ENCODE results near the gene GNG8. TPM values are rescaled to one million over a fixed set of nuclear protein-coding genes. Genes with fewer than 3 reads are reported as not detected.

Gene GNG8
- total and polyA plus RNA-seq, 2 of the 13 experiments (the other 11 are each of a cell fraction or from before 2014, with no cell fraction given): not detected

GRCh38 chr19:46605356-46605821 lies 30.6 kb downstream of the GNG8 start:
- BruUV-seq (replicated peaks): no TSS peak
- peaks cover 30% of the 10 kb centered on the region for H3K4me1 ChIP-seq (ENCODE audit: insufficient read depth, low read length)
- no peaks in the 10 kb centered on the region; a peak in 1 of 5 replicates for H3K27me3 ChIP-seq (ENCODE audit: control insufficient read depth in 1 of 2, insufficient read depth in 2 of 2, low read length in 2 of 2)
- H3K27ac ChIP-seq (ENCODE audit: extremely low read length, insufficient read depth, low read length): peak overlapping the region; percentile 11
- ChIA-PET POLR2A (interaction anchor here (0.6 kb wide), 1 partner anchor 508 kb away, joined by 4 read pairs; the partner anchor contains the start of gene ZC3H4), CTCF (ENCODE audit: low intra/inter-chr PET ratio, low total read pairs) (no interaction called here)
- H2AFZ ChIP-seq (ENCODE audit: low read length): no peak overlapping the region
- peak; percentile 69 for TF ChIP-seq AGO2 (optimal IDR thresholded peaks at IDR 0.05; ENCODE audit: low read depth, low read length)
- 0 out of 2 replicates have a peak, but pooled peaks have one; percentile 33 for TF ChIP-seq FOXO4 (CRISPR knock-in tag; conservative IDR thresholded peaks at IDR 0.05)
- TF ChIP-seq POLR2A (IDR thresholded peaks at IDR 0.05; ENCODE audit: insufficient read depth in 1 of 2, low read depth in 2 of 2, low read length in 2 of 2): 0 out of 4 replicates have a peak, but pooled peaks of 1 of the 2 experiments have one; percentile 28
- no peak for TF ChIP-seq GPN1 (CRISPR knock-in tag; IDR thresholded peaks at IDR 0.05; ENCODE audit: borderline replicate concordance)
- H3K4me3 ChIP-seq (replicated peaks in 1 of 3; ENCODE audit: insufficient read depth in 1 of 3, low read depth in 2 of 3, low read length in 3 of 3): no peak overlapping the region
- in situ Hi-C loops (cut with HindIII; ENCODE audit: extremely low pct_ligation_motif_present, low pct_unique_long_range_greater_than_20kb) (no loop called here), intact Hi-C loops (cut with micrococcal nuclease; ENCODE audit: unreplicated experiment) (no loop called here)
- H3K4me2 ChIP-seq (ENCODE audit: low read depth, low read length): peak overlapping the region; percentile 43
- FAIRE-seq (no peak), ATAC-seq (no peak), DNase-seq (ENCODE audit: low spot score) (no peak)
- H3K36me3 ChIP-seq (replicated peaks in 1 of 2; ENCODE audit: control insufficient read depth in 1 of 2, insufficient read depth in 2 of 2, low read length in 2 of 2): peaks cover 30 to 53% of the 10 kb centered on the region in 2 experiments; a peak in 4 of 5 replicates
- peaks cover 15% of the 10 kb centered on the region; the same call in 1 of the 2 replicates for H4K20me1 ChIP-seq (ENCODE audit: insufficient read depth, low read length)
- H3K9ac ChIP-seq (ENCODE audit: insufficient read depth, low read depth, low read length): no peak overlapping the region
- WGBS (ENCODE audit: low lambda C conversion rate): 79% methylated on average over 7 of the region's 16 CpGs
- no peaks in the 10 kb centered on the region for H3K9me3 ChIP-seq (ENCODE audit: low read length)
- peaks cover 40% of the 10 kb centered on the region for H3K79me2 ChIP-seq (ENCODE audit: insufficient read depth, low read length)

GRCh38 chr19:46604781-46605355 lies 31.1 kb downstream of the GNG8 start:
- ATAC-seq (no peak), DNase-seq (ENCODE audit: low spot score) (no peak), FAIRE-seq (no peak)
- H3K4me2 ChIP-seq (ENCODE audit: low read depth, low read length): peak overlapping the region; percentile 43
- H3K4me1 ChIP-seq (ENCODE audit: insufficient read depth, low read length): peaks cover 35% of the 10 kb centered on the region
- H3K27ac ChIP-seq (ENCODE audit: extremely low read length, insufficient read depth, low read length): peak overlapping the region; percentile 11
- intact Hi-C loops (cut with micrococcal nuclease; ENCODE audit: unreplicated experiment) (no loop called here), in situ Hi-C loops (cut with HindIII; ENCODE audit: extremely low pct_ligation_motif_present, low pct_unique_long_range_greater_than_20kb) (no loop called here)
- 75% methylated on average over 4 of the region's 13 CpGs for WGBS (ENCODE audit: low lambda C conversion rate)
- H3K9ac ChIP-seq (ENCODE audit: insufficient read depth, low read depth, low read length): no peak overlapping the region
- peaks cover 15% of the 10 kb centered on the region; the same call in 1 of the 2 replicates for H4K20me1 ChIP-seq (ENCODE audit: insufficient read depth, low read length)
- POLR2A ChIA-PET: interaction anchor here (0.6 kb wide), 1 partner anchor 508 kb away, joined by 4 read pairs; the partner anchor contains the start of gene ZC3H4
- CTCF ChIA-PET (ENCODE audit: low intra/inter-chr PET ratio, low total read pairs): no interaction called here
- no peak overlapping the region for H3K4me3 ChIP-seq (replicated peaks in 1 of 3; ENCODE audit: insufficient read depth in 1 of 3, low read depth in 2 of 3, low read length in 3 of 3)
- H3K27me3 ChIP-seq (ENCODE audit: control insufficient read depth in 1 of 2, insufficient read depth in 2 of 2, low read length in 2 of 2): no peaks in the 10 kb centered on the region; a peak in 1 of 5 replicates
- H3K36me3 ChIP-seq (replicated peaks in 1 of 2; ENCODE audit: control insufficient read depth in 1 of 2, insufficient read depth in 2 of 2, low read length in 2 of 2): peaks cover 30 to 49% of the 10 kb centered on the region in 2 experiments; a peak in 4 of 5 replicates
- 0 out of 2 replicates have a peak, but pooled peaks have one; percentile 16 for TF ChIP-seq HNF4A (CRISPR knock-in tag; IDR thresholded peaks at IDR 0.05)
- TF ChIP-seq ONECUT2 (CRISPR knock-in tag; IDR thresholded peaks at IDR 0.05): no peak
- TF ChIP-seq HIC2 (CRISPR knock-in tag; IDR thresholded peaks at IDR 0.05; ENCODE audit: low read depth): 0 out of 2 replicates have a peak, but pooled peaks have one; percentile 22
- TF ChIP-seq HNRNPL (IDR thresholded peaks at IDR 0.05; ENCODE audit: low read depth, low read length): peak; percentile 89
- TF ChIP-seq ZNF652 (CRISPR knock-in tag; IDR thresholded peaks at IDR 0.05; ENCODE audit: borderline replicate concordance, low read depth): peak; percentile 83
- TF ChIP-seq ZNF24 (IDR thresholded peaks at IDR 0.05): no peak
- TF ChIP-seq YEATS2 (CRISPR knock-in tag; IDR thresholded peaks at IDR 0.05; ENCODE audit: borderline replicate concordance): no peak
- no peak for TF ChIP-seq NR2F6 (IDR thresholded peaks at IDR 0.05)
- no peak for TF ChIP-seq NR2F6 (CRISPR knock-in tag; IDR thresholded peaks at IDR 0.05)
- H3K79me2 ChIP-seq (ENCODE audit: insufficient read depth, low read length): peaks cover 40% of the 10 kb centered on the region
- no TSS peak for BruUV-seq (replicated peaks)
- no peaks in the 10 kb centered on the region for H3K9me3 ChIP-seq (ENCODE audit: low read length)
- no peak overlapping the region for H2AFZ ChIP-seq (ENCODE audit: low read length)
